MM.1S (cell line): ENCODE measurements around the gene TNFAIP3.
A peak's percentile ranks its signal among the peaks of the same experiment; 100 is the strongest.

Experiments used
- DNase-seq: peaks from one replicate; pipeline ENCODE4 v3.0.0-alpha.2; 2015
- H2AFZ ChIP-seq: fragments of 300-600 bp; sonication (generic); 2 replicates; pipeline ENCODE4 v1.6.0; 2016; ENCODE audit warnings: antibody characterized with exemption, low read length
- H3F3A ChIP-seq: fragments of 300-600 bp; sonication (generic); 2 replicates; pipeline ENCODE4 v1.6.1; 2016; ENCODE audit warnings: mild to moderate bottlenecking, antibody characterized with exemption, low read length, moderate library complexity, mixed read lengths; ENCODE audit not compliant: insufficient read depth
- H3K27ac ChIP-seq: fragments of 300-600 bp; sonication (generic); 2 replicates; pipeline ENCODE4 v1.5.1; 2016; ENCODE audit warnings: mild to moderate bottlenecking, low read length
- H3K27me3 ChIP-seq: fragments of 300-600 bp; sonication (generic); replicated peaks from 2 replicates; pipeline ENCODE4 v1.6.0; 2016; ENCODE audit warnings: low read length; ENCODE audit not compliant: insufficient read depth
- H3K36me3 ChIP-seq: fragments of 300-600 bp; sonication (generic); replicated peaks from 2 replicates; pipeline ENCODE4 v1.6.1; 2016; ENCODE audit warnings: mild to moderate bottlenecking, low read length, mixed read lengths; ENCODE audit not compliant: insufficient read depth
- H3K4me1 ChIP-seq: fragments of 300-600 bp; sonication (generic); 2 replicates; pipeline ENCODE4 v1.6.1; 2016; ENCODE audit warnings: low read length, mixed read lengths
- H3K4me2 ChIP-seq: fragments of 300-600 bp; sonication (generic); 2 replicates; pipeline ENCODE4 v1.6.0; 2016; ENCODE audit warnings: low read depth, low read length
- H3K4me3 ChIP-seq: fragments of 300-600 bp; sonication (generic); 2 replicates; pipeline ENCODE4 v1.5.1; 2016; ENCODE audit warnings: low read length, mixed read lengths
- H3K79me2 ChIP-seq: fragments of 300-600 bp; sonication (generic); 2 replicates; pipeline ENCODE4 v1.6.1; 2016; ENCODE audit warnings: mixed run types, low read length, mixed read lengths
- H3K9ac ChIP-seq: fragments of 300-600 bp; sonication (generic); 2 replicates; pipeline ENCODE4 v1.6.1; 2016; ENCODE audit warnings: low read length, mixed read lengths
- H3K9me2 ChIP-seq: fragments of 300-600 bp; sonication (generic); replicated peaks from 2 replicates; pipeline ENCODE4 v1.6.1; 2016; ENCODE audit warnings: mild to moderate bottlenecking, low read length, mixed read lengths; ENCODE audit not compliant: insufficient read depth
- H3K9me3 ChIP-seq: fragments of 300-600 bp; sonication (generic); replicated peaks from 2 replicates; pipeline ENCODE4 v1.6.1; 2016; ENCODE audit warnings: mild to moderate bottlenecking, low read length, mixed read lengths; ENCODE audit not compliant: insufficient read depth
- H4K20me1 ChIP-seq: fragments of 300-600 bp; sonication (generic); 2 replicates; pipeline ENCODE4 v1.6.1; 2016; ENCODE audit warnings: mild to moderate bottlenecking, low read length, moderate library complexity, mixed read lengths; ENCODE audit not compliant: insufficient read depth
- CTCF ChIP-seq: fragments of 300-600 bp; sonication (generic); IDR thresholded peaks from 2 replicates; pipeline ENCODE4 v1.5.1; 2016; ENCODE audit warnings: antibody characterized with exemption, low read length, mixed read lengths
- EZH2 ChIP-seq: fragments of 300-600 bp; sonication (generic); optimal IDR thresholded peaks from 2 replicates; pipeline ENCODE3; 2017; ENCODE audit warnings: low read depth, mild to moderate bottlenecking, antibody characterized with exemption, low read length, mixed read lengths
- EZH2phosphoT487 ChIP-seq: fragments of 300-600 bp; sonication (generic); IDR thresholded peaks from 2 replicates; pipeline ENCODE4 v1.6.1; 2018; ENCODE audit warnings: antibody characterized with exemption, low read length

Gene TNFAIP3

GRCh38 chr6:137862419-137863090 lies 4.5 kb upstream of the TNFAIP3 start:
- H3K27me3 ChIP-seq, result no peaks in the 10 kb centered on the region
- H3K79me2 ChIP-seq, result peaks cover 75% of the 10 kb centered on the region
- H3K27ac ChIP-seq, result no peak overlapping the region
- peaks cover 11% of the 10 kb centered on the region for H3K4me1 ChIP-seq
- H3F3A ChIP-seq, result peaks cover 2% of the 10 kb centered on the region
- H3K9me3 ChIP-seq, result no peaks in the 10 kb centered on the region
- peaks cover 3% of the 10 kb centered on the region; the same call in 1 of the 2 replicates for H3K36me3 ChIP-seq
- no peak overlapping the region for H3K4me2 ChIP-seq
- no peaks in the 10 kb centered on the region for H4K20me1 ChIP-seq
- TF ChIP-seq EZH2 (no peak), CTCF (no peak), EZH2phosphoT487 (no peak)
- no peak overlapping the region for H3K4me3 ChIP-seq
- no peaks in the 10 kb centered on the region for H3K9me2 ChIP-seq
- no peak overlapping the region for H2AFZ ChIP-seq
- no peak for DNase-seq
- no peak overlapping the region for H3K9ac ChIP-seq

GRCh38 chr6:137863091-137863797 lies 3.8 kb upstream of the TNFAIP3 start:
- Histone ChIP-seq H3F3A (peaks cover 8% of the 10 kb centered on the region), H3K4me2 (no peak overlapping the region), H3K4me3 (no peak overlapping the region), H3K36me3 (peaks cover 3% of the 10 kb centered on the region; the same call in 1 of the 2 replicates), H3K27me3 (no peaks in the 10 kb centered on the region), H3K4me1 (peaks cover 11% of the 10 kb centered on the region), H3K79me2 (peaks cover 82% of the 10 kb centered on the region), H2AFZ (no peak overlapping the region), H4K20me1 (no peaks in the 10 kb centered on the region), H3K27ac (no peak overlapping the region), H3K9me3 (no peaks in the 10 kb centered on the region), H3K9me2 (no peaks in the 10 kb centered on the region), H3K9ac (no peak overlapping the region)
- DNase-seq, result no peak
- TF ChIP-seq EZH2 (no peak), EZH2phosphoT487 (no peak), CTCF (no peak)

GRCh38 chr6:137864812-137865508 lies 2.1 kb upstream of the TNFAIP3 start:
- Histone ChIP-seq H3K27me3 (no peaks in the 10 kb centered on the region), H3K9me3 (no peaks in the 10 kb centered on the region), H3F3A (peaks cover 25% of the 10 kb centered on the region), H3K4me1 (peaks cover 11% of the 10 kb centered on the region), H3K9ac (no peak overlapping the region), H3K4me2 (peak overlapping the region; percentile 98; the same call in 1 of the 2 replicates), H3K27ac (no peak overlapping the region), H3K4me3 (no peak overlapping the region), H3K36me3 (peaks cover 3% of the 10 kb centered on the region), H3K79me2 (peaks cover 91% of the 10 kb centered on the region), H3K9me2 (no peaks in the 10 kb centered on the region), H4K20me1 (no peaks in the 10 kb centered on the region), H2AFZ (no peak overlapping the region)
- no peak for TF ChIP-seq EZH2
- no peak for TF ChIP-seq CTCF
- DNase-seq, result no peak
